Kidney epithelial cell (primary cell): ENCODE data around the gene EML1. TPM values are rescaled to one million over a fixed set of nuclear protein-coding genes. Genes with fewer than 3 reads are reported as not detected.

Experiments
- DNase-seq: peaks from one replicate; pipeline ENCODE4 v3.0.0-alpha.2; 2010; ENCODE audit warnings: low read depth
- H3K27me3 ChIP-seq: 2 replicates; pipeline ENCODE4 v1.6.0; 2011; ENCODE audit warnings: low read length; ENCODE audit not compliant: control insufficient read depth, insufficient read depth
- H3K36me3 ChIP-seq: 2 replicates; pipeline ENCODE4 v1.5.1; 2011; ENCODE audit warnings: low read length; ENCODE audit not compliant: control insufficient read depth, insufficient read depth
- H3K4me3 ChIP-seq: 2 replicates; pipeline ENCODE4 v1.5.1; 2011; ENCODE audit warnings: low read depth, mild to moderate bottlenecking, control low read depth, low read length
- CTCF ChIP-seq: IDR thresholded peaks from 2 replicates; pipeline ENCODE4 v1.5.1; 2011; ENCODE audit warnings: mild to moderate bottlenecking, moderate library complexity, low read length, control low read depth, inconsistent platforms; ENCODE audit not compliant: insufficient read depth, poor library complexity, severe bottlenecking
- total RNA-seq: library from RNA; depleted of rRNA; stranded (reverse); fragments of >200 nt; gene quantifications from 2 replicates; pipeline ENCODE4 v1.2.3, GENCODE V29; 2015

The EML1 gene
- total RNA-seq, 1 donor from 2014 or later: 11.6 TPM

DNA sequence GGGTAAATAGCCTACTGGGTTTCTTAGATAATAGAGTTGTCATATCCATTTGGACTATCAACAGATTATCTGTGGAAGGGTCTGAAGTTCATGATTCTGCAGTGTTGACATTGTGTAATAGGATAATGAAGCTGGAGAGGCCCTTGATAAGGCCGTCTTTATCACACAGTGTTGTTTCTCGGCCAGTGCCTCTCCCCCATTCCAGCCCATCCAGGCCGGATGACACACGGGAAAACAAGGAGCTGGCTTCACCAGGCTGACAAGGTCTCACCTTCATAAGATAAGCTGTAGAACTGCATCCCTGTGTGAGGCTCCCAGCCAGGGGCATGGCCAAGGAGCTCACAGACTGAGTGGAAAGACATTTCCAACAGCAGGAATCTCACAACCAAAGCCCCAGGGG, 8.7 kb upstream of the EML1 start:
- no peak for DNase-seq
- Histone ChIP-seq H3K36me3 (no peaks in the 10 kb centered on the region), H3K27me3 (no peaks in the 10 kb centered on the region), H3K4me3 (no peak overlapping the region)
- no peak for TF ChIP-seq CTCF

- no peak for DNase-seq
- Histone ChIP-seq H3K27me3 (no peaks in the 10 kb centered on the region), H3K36me3 (no peaks in the 10 kb centered on the region), H3K4me3 (no peak overlapping the region)
- no peak for TF ChIP-seq CTCF
These were observed 7.8 kb upstream of the EML1 start for GRCh38 chr14:99785426-99785825.

DNA sequence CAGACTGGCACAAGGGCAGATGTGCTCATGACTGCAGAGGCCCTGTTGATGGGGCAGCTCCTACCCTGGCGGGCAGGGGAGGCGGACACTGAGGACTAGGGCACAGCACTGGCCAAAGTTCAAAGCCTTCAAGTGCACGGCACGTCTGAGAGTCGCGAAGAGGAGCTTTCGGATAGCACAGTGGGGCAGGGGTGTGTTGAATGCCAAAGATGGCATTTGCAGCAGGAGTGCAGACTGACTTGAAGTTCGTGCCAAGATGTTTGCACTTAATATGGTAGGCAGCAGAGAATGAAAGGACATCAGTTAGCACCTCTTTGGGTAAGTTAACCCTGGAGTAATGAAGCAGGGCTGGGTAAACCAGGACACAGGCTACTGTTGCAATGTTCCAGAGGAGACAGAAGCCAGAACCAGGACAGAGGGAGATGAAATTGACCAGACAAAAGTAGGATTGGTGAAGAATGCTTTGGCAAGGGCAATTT, 6.7 kb upstream of the EML1 start:
- TF ChIP-seq CTCF: no peak
- Histone ChIP-seq H3K4me3 (no peak overlapping the region), H3K27me3 (no peaks in the 10 kb centered on the region), H3K36me3 (no peaks in the 10 kb centered on the region)
- no peak for DNase-seq

DNA sequence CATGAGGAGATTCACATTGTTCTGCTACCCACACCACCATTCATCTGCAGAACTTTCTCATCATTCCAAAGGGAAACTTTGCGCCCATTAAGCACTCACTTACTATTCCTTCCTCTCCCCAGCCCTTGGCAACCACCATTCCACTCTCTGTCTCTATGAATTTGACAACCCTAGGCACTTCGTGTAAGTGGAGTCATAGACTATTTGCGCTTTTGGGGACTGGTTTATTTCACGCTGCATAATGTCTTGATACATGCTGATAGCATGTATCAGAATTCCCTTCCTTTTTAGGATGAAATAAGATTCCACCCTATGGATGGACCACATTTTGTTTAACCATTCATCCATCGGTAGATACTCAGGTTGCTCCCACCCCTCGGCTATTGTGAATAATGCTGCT, 4.5 kb upstream of the EML1 start:
- no peaks in the 10 kb centered on the region for H3K36me3 ChIP-seq
- TF ChIP-seq CTCF: no peak
- no peak overlapping the region for H3K4me3 ChIP-seq
- no peaks in the 10 kb centered on the region for H3K27me3 ChIP-seq
- no peak for DNase-seq

DNA sequence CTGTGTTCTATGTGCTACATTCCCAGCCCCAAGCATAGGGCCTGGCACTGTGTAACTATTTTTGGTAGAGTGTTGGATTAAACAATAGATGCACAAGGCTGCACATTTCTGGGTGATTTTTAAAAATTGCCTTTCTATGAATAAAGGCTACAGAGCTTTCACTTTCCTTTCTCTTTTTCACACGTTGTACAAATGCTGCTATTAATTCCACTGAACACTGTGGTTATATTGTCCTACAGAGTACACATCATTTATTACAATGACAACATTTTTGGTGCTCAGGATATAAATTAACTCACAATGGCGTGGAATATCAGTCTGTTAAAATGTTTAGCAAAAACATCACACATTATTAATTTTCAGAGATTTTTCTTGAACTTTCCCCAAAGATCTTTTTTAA, 3.6 kb upstream of the EML1 start:
- no peak for DNase-seq
- no peaks in the 10 kb centered on the region for H3K27me3 ChIP-seq
- no peak for TF ChIP-seq CTCF
- no peaks in the 10 kb centered on the region for H3K36me3 ChIP-seq
- H3K4me3 ChIP-seq: no peak overlapping the region

GRCh38 chr14:99790201-99790977, 2.8 kb upstream of the EML1 start:
- DNase-seq: no peak
- TF ChIP-seq CTCF: no peak
- no peaks in the 10 kb centered on the region for H3K36me3 ChIP-seq
- H3K4me3 ChIP-seq: no peak overlapping the region
- no peaks in the 10 kb centered on the region for H3K27me3 ChIP-seq
